GM19025 (cell line): ENCODE measurements around the gene EID3.
"Not testable (repeated sequence)": the region's sequence is repeated elsewhere in the genome, so short reads cannot be mapped to it uniquely, and the experiment has no call there.

Experiments
- ATAC-seq: cut with Tn5 transposase; IDR thresholded peaks from one replicate; pipeline ENCODE4 v1.9.1; 2021; ENCODE audit warnings: mild to moderate bottlenecking, low read depth, moderate library complexity; ENCODE audit not compliant: unreplicated experiment

Gene EID3

DNA sequence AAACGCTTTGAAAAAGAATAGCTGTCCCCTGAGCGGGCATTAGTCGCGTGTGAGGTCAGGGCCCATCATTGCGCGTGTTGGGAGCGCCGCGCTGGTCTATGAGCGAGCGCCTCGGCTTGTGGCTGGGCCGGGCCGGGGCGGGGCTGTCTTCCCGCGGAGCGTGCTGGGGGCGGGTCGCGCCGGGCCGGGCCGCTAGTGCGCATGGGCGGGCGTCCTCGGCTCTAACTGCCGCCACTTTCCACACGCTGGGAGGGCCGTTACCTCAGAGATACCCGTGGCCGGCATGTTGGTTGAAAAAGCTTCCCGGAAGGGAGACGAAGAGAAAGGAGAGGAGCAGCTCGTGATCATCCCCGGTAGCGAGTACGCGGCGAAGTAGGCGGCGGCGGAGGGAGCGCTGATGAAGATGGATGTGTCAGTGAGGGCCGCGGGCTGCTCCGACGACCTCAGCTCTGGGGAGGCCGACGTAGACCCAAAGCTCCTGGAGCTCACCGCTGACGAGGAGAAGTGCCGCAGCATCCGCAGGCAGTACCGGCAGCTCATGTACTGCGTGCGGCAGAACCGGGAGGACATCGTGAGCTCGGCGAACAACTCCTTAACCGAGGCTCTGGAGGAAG, at the start of gene EID3:
EID3 (plus strand) TSS at position 202 of the 614 bp plus-strand sequence; CDS start at position 398, 196 bp downstream.
- ATAC-seq = peak; percentile 97

- no peak for ATAC-seq
Observed at GRCh38 chr12:104257913-104258472, 45.5 kb upstream of the EID3 start.

DNA sequence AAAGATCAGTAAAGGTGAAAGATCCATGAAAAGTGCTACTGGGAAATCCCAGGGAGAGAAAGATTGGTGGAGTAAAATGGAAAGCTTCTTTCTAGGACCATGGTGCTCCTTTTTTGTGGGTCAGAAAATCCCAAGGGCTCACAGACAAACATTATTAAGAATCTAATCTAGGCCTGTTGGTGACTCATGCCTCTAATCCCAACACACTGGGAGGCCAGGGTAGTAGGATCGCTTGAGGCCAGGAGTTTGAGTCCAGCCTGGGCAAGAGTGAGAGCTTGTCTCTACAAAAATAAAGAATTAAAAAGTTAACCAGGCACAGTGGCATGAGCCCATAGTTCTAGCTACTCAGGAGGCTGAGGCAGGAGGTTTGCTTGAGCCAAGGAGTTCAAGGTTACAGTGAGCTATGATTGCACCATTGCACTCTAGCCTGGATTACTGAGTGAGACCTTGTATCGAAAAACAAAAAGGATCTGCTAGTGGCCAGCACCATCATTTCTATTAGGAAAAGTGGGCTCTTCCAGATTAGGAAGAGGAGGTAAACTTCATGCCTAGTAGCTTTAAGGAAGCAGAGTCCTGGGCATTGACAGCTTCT, 45.0 kb upstream of the EID3 start:
- ATAC-seq = no peak

DNA sequence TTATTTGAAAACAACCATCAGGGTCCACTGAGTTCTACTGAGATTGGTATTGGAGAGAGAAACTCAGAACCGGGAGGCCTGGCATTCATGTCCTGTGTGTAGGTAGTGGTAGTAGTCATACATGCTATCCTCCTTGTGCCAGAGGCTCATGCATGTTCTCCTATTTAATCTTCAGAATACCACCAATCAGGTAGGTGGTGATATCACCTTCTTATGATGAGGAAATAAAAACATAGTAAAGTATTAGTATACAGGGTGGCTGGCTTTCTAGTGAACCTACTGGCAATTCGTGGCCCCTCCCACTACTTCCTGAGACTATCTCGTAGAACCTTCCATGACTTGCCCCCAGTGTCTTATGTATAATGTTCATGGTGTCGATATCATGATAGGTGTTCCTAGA, 40.5 kb upstream of the EID3 start:
- ATAC-seq = no peak

- no peak for ATAC-seq
Observed at GRCh38 chr12:104263580-104264358, 39.8 kb upstream of the EID3 start.

GRCh38 chr12:104265436-104265835, 38.1 kb upstream of the EID3 start:
- not testable (repeated sequence) for ATAC-seq

DNA sequence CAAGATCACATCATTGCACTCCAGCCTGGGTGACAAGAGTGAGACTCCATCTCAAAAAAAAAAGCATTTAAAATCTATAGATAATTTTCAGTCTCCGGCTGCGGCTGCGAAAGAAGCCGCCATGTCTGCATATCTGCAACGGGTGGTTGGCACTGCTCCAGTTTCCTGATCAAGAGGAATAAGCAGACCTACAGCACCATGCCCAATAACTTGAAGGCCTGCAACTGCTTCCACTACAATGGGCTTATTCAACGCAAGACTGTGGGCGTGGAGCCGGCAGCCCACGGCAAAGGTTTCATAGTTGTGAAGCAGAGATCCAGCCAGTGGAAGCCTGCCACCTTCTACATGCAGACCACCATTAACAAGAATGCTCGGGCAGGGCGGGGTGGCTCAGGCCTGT, 30.6 kb upstream of the EID3 start:
- no peak for ATAC-seq

GRCh38 chr12:104273503-104273902, 30.0 kb upstream of the EID3 start:
- no peak for ATAC-seq

DNA sequence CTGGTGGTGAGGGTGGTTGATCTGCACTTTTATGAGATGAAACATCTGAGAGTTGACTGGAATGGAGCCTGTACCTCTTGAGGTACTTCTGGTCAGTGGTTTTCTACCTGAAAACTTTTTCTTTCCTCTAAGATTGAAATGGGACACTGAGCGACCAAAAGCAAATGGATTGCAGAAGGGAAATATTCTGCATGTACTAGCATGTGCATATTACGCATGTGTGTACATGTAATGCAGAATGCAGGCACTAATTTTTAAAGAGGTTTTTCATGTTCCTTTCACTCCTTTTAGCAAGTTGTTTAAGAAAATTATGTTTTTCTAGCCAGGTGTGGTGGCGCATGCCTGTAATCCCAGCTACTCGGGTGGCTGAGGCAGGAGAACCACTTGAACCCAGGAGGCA, 28.7 kb upstream of the EID3 start:
- ATAC-seq = no peak

GRCh38 chr12:104275689-104276088, 27.9 kb upstream of the EID3 start:
- no peak for ATAC-seq

- ATAC-seq = no peak
Observed at GRCh38 chr12:104276273-104277131, 27.0 kb upstream of the EID3 start.

DNA sequence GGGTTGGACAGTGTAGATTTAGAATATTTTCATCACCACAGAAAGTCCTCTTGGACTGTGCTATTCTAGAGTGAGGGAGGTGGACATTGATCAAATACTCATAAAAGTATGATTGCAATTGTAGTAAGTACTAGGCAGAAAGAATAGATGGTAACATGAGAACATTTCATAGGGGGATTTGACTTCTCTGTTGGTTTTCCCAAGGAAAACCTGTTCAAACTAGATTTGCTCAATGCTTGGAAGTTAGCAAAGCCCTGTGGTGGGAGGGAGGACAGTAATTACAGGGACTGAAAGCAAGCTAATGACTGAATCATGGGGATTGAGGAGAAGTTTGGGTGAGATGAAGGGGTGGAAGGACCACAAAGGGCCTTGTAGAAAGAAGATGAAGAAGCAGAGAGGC, 24.4 kb upstream of the EID3 start:
- ATAC-seq = no peak

DNA sequence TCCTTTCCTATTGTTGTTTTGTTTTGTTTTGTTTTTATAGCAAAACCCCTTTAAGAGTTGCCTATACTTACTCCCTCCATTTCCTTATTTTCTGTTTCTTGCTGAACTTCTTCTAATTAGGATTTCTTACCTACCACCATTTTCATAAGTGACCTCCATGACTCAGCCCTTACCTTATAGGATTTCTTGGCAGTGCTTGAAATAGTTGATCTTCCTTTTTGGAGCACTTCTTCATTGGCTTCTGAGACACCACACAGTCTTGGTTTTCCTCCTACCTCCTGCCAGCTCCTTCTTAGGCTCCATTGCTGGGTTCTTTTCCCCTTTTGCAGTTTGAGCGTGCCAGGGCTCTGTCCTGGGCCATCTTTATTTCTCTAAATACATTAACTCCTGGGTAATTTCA, 23.4 kb upstream of the EID3 start:
- no peak for ATAC-seq

DNA sequence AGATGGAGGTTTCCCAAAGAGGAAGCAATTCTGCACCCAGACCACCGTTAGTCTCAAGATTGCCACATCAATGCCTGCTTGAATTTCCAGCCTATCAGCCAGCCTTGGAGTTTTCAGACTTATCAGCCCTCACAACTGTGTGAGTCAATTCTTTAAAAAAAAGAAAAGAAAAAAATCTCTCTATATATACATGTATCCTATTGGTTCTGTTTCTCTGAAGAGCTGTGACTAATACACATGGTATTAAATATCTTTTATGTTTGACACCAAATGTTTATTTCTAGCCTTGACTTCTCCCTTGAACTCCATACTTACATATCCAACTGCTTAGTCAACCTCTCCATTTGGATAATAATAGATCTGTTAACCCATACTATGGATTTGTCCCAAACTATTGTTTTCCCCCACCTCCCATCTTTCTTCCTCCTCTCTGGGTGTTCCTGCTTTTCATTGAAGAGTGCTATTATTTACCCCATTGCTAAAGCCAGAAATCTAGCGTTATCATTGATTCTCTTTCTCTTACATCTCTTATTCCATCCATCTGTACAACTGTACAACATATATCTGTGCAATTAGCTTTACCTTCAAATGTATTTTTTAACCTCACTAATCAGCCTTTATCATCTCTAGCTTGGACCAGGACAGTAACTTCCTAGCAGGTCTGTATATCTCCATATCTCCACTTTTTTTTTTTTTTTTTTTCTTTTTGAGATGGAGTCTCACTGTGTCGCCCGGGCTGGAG, 22.7 kb upstream of the EID3 start:
- no peak for ATAC-seq

GRCh38 chr12:104281636-104282035, 21.9 kb upstream of the EID3 start:
- ATAC-seq = no peak

DNA sequence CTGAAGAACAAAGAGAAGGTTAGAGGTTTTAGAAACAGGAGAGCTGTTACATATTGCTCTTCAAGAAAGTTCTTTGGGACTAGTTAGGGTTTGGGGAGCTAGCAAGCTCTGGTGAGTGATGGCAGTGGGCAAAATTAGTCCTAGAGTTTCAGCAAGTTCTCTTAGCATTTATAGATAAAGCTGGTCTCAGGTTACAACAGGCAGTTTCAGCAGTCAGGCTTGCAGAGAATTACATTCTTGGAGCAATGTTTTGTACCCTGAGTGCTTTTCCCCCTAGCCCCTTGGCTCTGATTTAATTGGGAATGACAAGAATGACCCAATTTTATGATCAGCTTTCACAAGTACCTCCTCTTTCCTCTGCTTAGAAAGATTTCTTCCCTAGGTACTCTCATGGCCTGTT, 21.4 kb upstream of the EID3 start:
- ATAC-seq = no peak

GRCh38 chr12:104285740-104286515, 17.6 kb upstream of the EID3 start:
- no peak for ATAC-seq

GRCh38 chr12:104286516-104287482, 16.7 kb upstream of the EID3 start:
- peak; percentile 89 for ATAC-seq
